A549 (cell line): ENCODE data around the gene SPTBN4. TPM values are rescaled to one million over a fixed set of nuclear protein-coding genes. Genes with fewer than 3 reads are reported as not detected.

Experiments
- ATAC-seq, 2 experiments: fragments of 200-7000 bp in 1 of 2; fragments of >200 bp in 1 of 2; cut with Nextera tagmentation in 1 of 2; cut with Tn5 transposase in 1 of 2; 3 replicates each; pipeline versions ENCODE4 v1.8.0 to v1.9.1; 2018 to 2020; ENCODE audit warnings: mild to moderate bottlenecking in 1 of 2, moderate library complexity in 1 of 2
- CTCF ChIA-PET: fragments of 300-600 bp; sonication (Branson Sonifier 250); formaldehyde crosslinking; extraction: SDS; loops from one replicate; lab custom pipeline; 2021; ENCODE audit warnings: antibody characterized with exemption, inconsistent platforms; lab: Yijun Ruan, JAX
- POLR2A ChIA-PET: fragments of 350-600 bp; formaldehyde crosslinking; extraction: SDS; loops from one replicate; lab custom pipeline; 2021; ENCODE audit warnings: antibody characterized with exemption, inconsistent platforms; lab: Yijun Ruan, JAX
- DNase-seq, 2 experiments: peaks; one replicate each; pipeline versions ENCODE4 v3.0.0 to v3.0.0-alpha.2; 2011 to 2016; ENCODE audit warnings: low read depth in 1 of 2, low spot score in 1 of 2
- FAIRE-seq: peaks from 2 replicates; lab custom pipeline; 2011; peaks lifted over from hg19 to GRCh38; lab: Jason Lieb, UNC
- H3K27ac ChIP-seq, 2 experiments: fragments of >200 bp; sonication (Bioruptor Twin); formaldehyde crosslinking; 3 replicates each; pipeline ENCODE4 v1.5.1; 2016 to 2017
- H3K4me1 ChIP-seq: fragments of >200 bp; sonication (Bioruptor Twin); formaldehyde crosslinking; 3 replicates; pipeline ENCODE4 v1.6.1; 2016
- H3K4me2 ChIP-seq: fragments of >200 bp; sonication (Bioruptor Twin); formaldehyde crosslinking; 3 replicates; pipeline ENCODE4 v1.6.1; 2016
- H3K4me3 ChIP-seq: fragments of >200 bp; sonication (Bioruptor Twin); formaldehyde crosslinking; 3 replicates; pipeline ENCODE4 v1.5.1; 2016
- H3K9me3 ChIP-seq: fragments of >200 bp; sonication (Bioruptor Twin); formaldehyde crosslinking; 3 replicates; pipeline ENCODE4 v1.6.1; 2016
- BHLHE40 ChIP-seq: IDR thresholded peaks from 2 replicates; pipeline ENCODE4 v1.6.1; 2012; ENCODE audit warnings: low read depth, low read length, inconsistent platforms
- CBX8 ChIP-seq: fragments of 200-600 bp; sonication (generic); IDR thresholded peaks from 2 replicates; pipeline ENCODE4 v1.6.1; 2016
- CEBPB ChIP-seq, 2 experiments: fragments of >200 bp in 1 of 2; sonication (Bioruptor Twin) in 1 of 2; formaldehyde crosslinking in 1 of 2; IDR thresholded peaks; 2 replicates each; pipeline ENCODE4 v1.6.1; 2012 to 2016
- CHD4 ChIP-seq: fragments of 200-600 bp; sonication (generic); IDR thresholded peaks from 2 replicates; pipeline ENCODE4 v1.6.1; 2016; ENCODE audit warnings: antibody characterized with exemption, mild to moderate bottlenecking, borderline replicate concordance
- CTCF ChIP-seq: fragments of >200 bp; sonication (Bioruptor Twin); formaldehyde crosslinking; IDR thresholded peaks from 3 replicates; pipeline ENCODE4 v1.5.1; 2016
- EHF ChIP-seq: fragments of 250-450 bp; sonication (Bioruptor Pico); IDR thresholded peaks from 2 replicates; pipeline ENCODE4 v1.5.0; 2020; ENCODE audit warnings: mild to moderate bottlenecking
- FOSL2 ChIP-seq, 2 experiments: fragments of 450-650 bp in 1 of 2; fragments of >200 bp in 1 of 2; sonication (Bioruptor Twin) in 1 of 2; formaldehyde crosslinking; IDR thresholded peaks; 2 replicates each; pipeline versions ENCODE4 v1.5.0 to v1.6.1; 2016 to 2020; ENCODE audit warnings: mild to moderate bottlenecking in 1 of 2, moderate library complexity in 1 of 2
- GATA3 ChIP-seq: IDR thresholded peaks from 2 replicates; pipeline ENCODE4 v1.6.1; 2012; ENCODE audit warnings: borderline replicate concordance
- HDAC2 ChIP-seq: fragments of 200-600 bp; sonication (generic); IDR thresholded peaks from 2 replicates; pipeline ENCODE4 v1.6.1; 2016
- HES2 ChIP-seq: fragments of >200 bp; sonication (Bioruptor Twin); formaldehyde crosslinking; IDR thresholded peaks from 2 replicates; pipeline ENCODE4 v1.6.1; 2016
- HEYL ChIP-seq: fragments of 250-450 bp; sonication (Bioruptor Pico); IDR thresholded peaks from 2 replicates; pipeline ENCODE4 v1.8.0; 2021; ENCODE audit warnings: mild to moderate bottlenecking, moderate library complexity
- HOXA7 ChIP-seq: fragments of 250-450 bp; sonication (Bioruptor Pico); IDR thresholded peaks from 2 replicates; pipeline ENCODE4 v1.5.0; 2020; ENCODE audit warnings: mild to moderate bottlenecking, moderate library complexity
- HOXB5 ChIP-seq: fragments of 250-450 bp; sonication (Bioruptor Pico); IDR thresholded peaks from 2 replicates; pipeline ENCODE4 v1.5.0; 2020; ENCODE audit warnings: mild to moderate bottlenecking, moderate library complexity
- JUNB ChIP-seq: fragments of >200 bp; sonication (Bioruptor Twin); formaldehyde crosslinking; IDR thresholded peaks from 2 replicates; pipeline ENCODE4 v1.6.1; 2016
- KDM1A ChIP-seq: fragments of 200-600 bp; sonication (generic); IDR thresholded peaks from 2 replicates; pipeline ENCODE4 v1.6.1; 2016; ENCODE audit warnings: low read depth, mild to moderate bottlenecking
- MAFK ChIP-seq: fragments of 450-650 bp; IDR thresholded peaks from 2 replicates; pipeline ENCODE4 v1.6.1; 2014; ENCODE audit not compliant: partially characterized antibody
- MAX ChIP-seq: IDR thresholded peaks from 2 replicates; pipeline ENCODE4 v1.6.1; 2012
- MYC ChIP-seq: IDR thresholded peaks from 2 replicates; pipeline ENCODE4 v1.6.1; 2012; ENCODE audit warnings: mild to moderate bottlenecking, inconsistent platforms, low read length, improper control_type of control experiment, borderline replicate concordance
- NFE2L2 ChIP-seq: fragments of 150-350 bp; conservative IDR thresholded peaks from 2 replicates; pipeline ENCODE4 v1.6.1; 2014; ENCODE audit warnings: low read length
- NPAS2 ChIP-seq: fragments of 250-450 bp; sonication (Bioruptor Pico); IDR thresholded peaks from 2 replicates; pipeline ENCODE4 v1.8.0; 2022; ENCODE audit warnings: mild to moderate bottlenecking, moderate library complexity, borderline replicate concordance
- NR3C1 ChIP-seq: fragments of >200 bp; sonication (Bioruptor Twin); formaldehyde crosslinking; IDR thresholded peaks from 3 replicates; pipeline ENCODE4 v1.6.1; 2017
- PBX3 ChIP-seq: IDR thresholded peaks from 2 replicates; pipeline ENCODE4 v1.6.1; 2012
- PHF8 ChIP-seq: fragments of 200-600 bp; sonication (generic); IDR thresholded peaks from 2 replicates; pipeline ENCODE4 v1.6.1; 2016; ENCODE audit warnings: low read depth, mild to moderate bottlenecking, antibody characterized with exemption, moderate library complexity, borderline replicate concordance
- POLR2A ChIP-seq: IDR thresholded peaks from 2 replicates; pipeline ENCODE4 v1.6.1; 2012; ENCODE audit warnings: mild to moderate bottlenecking, low read length
- POLR2AphosphoS2 ChIP-seq: conservative IDR thresholded peaks from 2 replicates; pipeline ENCODE4 v1.6.1; 2012; ENCODE audit warnings: low read length, improper control_type of control experiment, inconsistent platforms
- RAD21 ChIP-seq, 2 experiments: fragments of >200 bp in 1 of 2; sonication (Bioruptor Twin) in 1 of 2; formaldehyde crosslinking in 1 of 2; IDR thresholded peaks in 1 of 2; conservative IDR thresholded peaks in 1 of 2; 2 replicates in 1 of 2; 3 replicates in 1 of 2; pipeline ENCODE4 v1.6.1; 2012 to 2018; ENCODE audit warnings: inconsistent platforms in 1 of 2
- RARB ChIP-seq: fragments of 250-450 bp; sonication (Bioruptor Pico); IDR thresholded peaks from 2 replicates; pipeline ENCODE4 v1.8.0; 2021; ENCODE audit warnings: mild to moderate bottlenecking, moderate library complexity
- RFX5 ChIP-seq: fragments of 450-650 bp; IDR thresholded peaks from 2 replicates; pipeline ENCODE4 v1.7.1; 2014; ENCODE audit warnings: antibody characterized with exemption, mild to moderate bottlenecking, moderate library complexity
- RNF2 ChIP-seq: fragments of 200-600 bp; sonication (generic); IDR thresholded peaks from 2 replicates; pipeline ENCODE4 v1.6.1; 2016; ENCODE audit warnings: low read depth, mild to moderate bottlenecking, antibody characterized with exemption, moderate library complexity, borderline replicate concordance
- SMC3 ChIP-seq: fragments of >200 bp; sonication (Bioruptor Twin); formaldehyde crosslinking; IDR thresholded peaks from 3 replicates; pipeline ENCODE4 v1.6.1; 2018; ENCODE audit warnings: inconsistent platforms
- SREBF2 ChIP-seq: fragments of 450-650 bp; IDR thresholded peaks from 2 replicates; pipeline ENCODE4 v1.6.1; 2014; ENCODE audit warnings: mild to moderate bottlenecking, moderate library complexity
- TP53 ChIP-seq: fragments of 250-450 bp; sonication (Bioruptor Pico); IDR thresholded peaks from 2 replicates; pipeline ENCODE4 v1.5.0; 2021; ENCODE audit warnings: mild to moderate bottlenecking, moderate library complexity
- ZC3H11A ChIP-seq: fragments of 450-650 bp; IDR thresholded peaks from 2 replicates; pipeline ENCODE4 v1.6.1; 2014; ENCODE audit warnings: antibody characterized with exemption, mild to moderate bottlenecking
- ZFP36 ChIP-seq: fragments of 450-650 bp; IDR thresholded peaks from 2 replicates; pipeline ENCODE4 v1.6.1; 2014; ENCODE audit warnings: borderline replicate concordance; ENCODE audit not compliant: partially characterized antibody
- WGBS: methylation state at CpG from one replicate; pipeline ENCODE4 v1.1.6; 2017; ENCODE audit errors: missing lambda C conversion rate; 5-methylcytosine and 5-hydroxymethylcytosine counted together
- polyA plus RNA-seq, 4 experiments: library from polyadenylated mRNA; depleted of rRNA in 3 of 4; stranded (reverse); fragments of >200 nt; fragmentation: RNase III in 1 of 4; extraction: RNeasy Plus Mini Kit Qiagen cat#74134 plus additional on column Dnase treatment in 1 of 4; gene quantifications; 2 replicates in 3 of 4; 3 replicates in 1 of 4; pipeline ENCODE4 v1.2.3, GENCODE V29; 2011 to 2017

SPTBN4 gene
- polyA plus RNA-seq, 2 of the 4 experiments (the other 2 are of a cell fraction) = 1.4 to 2.2 TPM

- DNase-seq (peak; percentile 73 to 94), FAIRE-seq (peak; percentile 36), ATAC-seq (peak; percentile 36 to 42)
- WGBS = 36% methylated on average over 13 of the region's 13 CpGs
- H3K9me3 ChIP-seq = no peaks in the 10 kb centered on the region
- peak overlapping the region; percentile 63 to 82 for H3K27ac ChIP-seq
- peak overlapping the region; percentile 11; the same call in 2 of the 3 replicates for H3K4me3 ChIP-seq
- peaks cover 38% of the 10 kb centered on the region for H3K4me1 ChIP-seq
- 0 out of 2 replicates have a peak, but pooled peaks have one; percentile 29 for TF ChIP-seq JUNB
- TF ChIP-seq MAX = peak; percentile 59; the same call in 1 of the 2 replicates
- no peak for TF ChIP-seq MAFK
- TF ChIP-seq RFX5 = 0 out of 2 replicates have a peak, but pooled peaks have one; percentile 11
- 0 out of 3 replicates have a peak, but pooled peaks have one; percentile 16 for TF ChIP-seq SMC3
- TF ChIP-seq HOXA7 = no peak
- TF ChIP-seq RAD21 (conservative IDR thresholded peaks at IDR 0.05 in 1 of 2, IDR thresholded peaks at IDR 0.05 in 1 of 2) = 0 out of 5 replicates have a peak, but pooled peaks of 1 of the 2 experiments have one; percentile 18
- TF ChIP-seq BHLHE40 = no peak
- TF ChIP-seq CTCF = peak; percentile 27
- TF ChIP-seq FOSL2 (IDR thresholded peaks at IDR 0.05) = 0 out of 2 replicates have a peak, but pooled peaks have one; percentile 19
- peak; percentile 82 for TF ChIP-seq FOSL2 (CRISPR knock-in tag; IDR thresholded peaks at IDR 0.05)
- TF ChIP-seq CHD4 = no peak
- ChIA-PET CTCF (interaction anchor here (0.5 to 35.2 kb wide), 9 partner anchors 5 to 131 kb away, joined by 3 to 2247 read pairs (median 20); partner anchors contain the start of genes BLVRB, COQ8B, ITPKC and LTBP4), POLR2A (interaction anchor here (0.6 to 1.4 kb wide), 6 partner anchors 9 to 151 kb away, joined by 3 to 15 read pairs (median 4); partner anchors contain the start of gene BLVRB)
- peak overlapping the region; percentile 67 for H3K4me2 ChIP-seq
Observed at GRCh38 chr19:40594657-40595091, 127.9 kb downstream of the SPTBN4 start.

GRCh38 chr19:40596608-40597328 lies 130.0 kb downstream of the SPTBN4 start:
- peak overlapping the region; percentile 66 to 85 for H3K27ac ChIP-seq
- 5% methylated on average over 30 of the region's 53 CpGs for WGBS
- H3K9me3 ChIP-seq = no peaks in the 10 kb centered on the region
- H3K4me3 ChIP-seq = peak overlapping the region; percentile 47
- ChIA-PET CTCF (interaction anchor here (0.6 to 35.2 kb wide), 10 partner anchors 3 to 675 kb away, joined by 3 to 2247 read pairs (median 20); partner anchors contain the start of genes BLVRB, COQ8B, ITPKC and LTBP4), POLR2A (interaction anchor here (0.7 to 1.3 kb wide), 2 partner anchors 8 to 26 kb away, joined by 3 read pairs; no protein-coding TSS in a partner anchor)
- DNase-seq (peak; percentile 89 to 96), FAIRE-seq (no peak), ATAC-seq (peak; percentile 43 to 71)
- peak overlapping the region; percentile 94 for H3K4me2 ChIP-seq
- peaks cover 41% of the 10 kb centered on the region for H3K4me1 ChIP-seq
- 0 out of 2 replicates have a peak, but pooled peaks have one; percentile 31 for TF ChIP-seq PBX3
- no peak for TF ChIP-seq CHD4
- TF ChIP-seq HDAC2 = no peak
- TF ChIP-seq RNF2 = peak; percentile 38; the same call in 1 of the 2 replicates
- TF ChIP-seq FOSL2 (IDR thresholded peaks at IDR 0.05) = no peak
- peak; percentile 21; the same call in 1 of the 2 replicates for TF ChIP-seq FOSL2 (CRISPR knock-in tag; IDR thresholded peaks at IDR 0.05)
- peak; percentile 57; the same call in 1 of the 2 replicates for TF ChIP-seq HOXB5 (CRISPR knock-in tag)
- TF ChIP-seq CBX8 = no peak
- TF ChIP-seq PHF8 = peak; percentile 11; the same call in 1 of the 2 replicates
- TF ChIP-seq BHLHE40 = no peak
- TF ChIP-seq EHF = no peak
- TF ChIP-seq SREBF2 = no peak
- peak; percentile 99 for TF ChIP-seq MAX
- no peak for TF ChIP-seq RFX5
- TF ChIP-seq KDM1A = no peak
- 0 out of 2 replicates have a peak, but pooled peaks have one; percentile 28 for TF ChIP-seq POLR2A
- no peak for TF ChIP-seq POLR2AphosphoS2
- TF ChIP-seq ZC3H11A = no peak
- no peak for TF ChIP-seq ZFP36
- no peak for TF ChIP-seq NFE2L2
- no peak for TF ChIP-seq HEYL (CRISPR knock-in tag)
- TF ChIP-seq HES2 = no peak
- no peak for TF ChIP-seq NR3C1
- TF ChIP-seq RARB (CRISPR knock-in tag) = no peak
- no peak for TF ChIP-seq CEBPB (IDR thresholded peaks at IDR 0.05)
- no peak for TF ChIP-seq NPAS2 (CRISPR knock-in tag)
- TF ChIP-seq MYC = peak; percentile 47; the same call in 1 of the 2 replicates
- peak; percentile 45; the same call in 1 of the 2 replicates for TF ChIP-seq GATA3
- TF ChIP-seq TP53 (CRISPR knock-in tag) = no peak
- TF ChIP-seq SMC3 = no peak
